Measurements from ENCODE around the gene ARL3.

Gene ARL3

GRCh38 chr10:102649797-102650654 lies 64.2 kb downstream of the ARL3 start:
- H3K4me3 ChIP-seq (ENCODE audit: low read depth, low read length), result no peak overlapping the region
- H3K79me2 ChIP-seq (ENCODE audit: control insufficient read depth, insufficient read depth, low read length, poor library complexity), result peaks cover 31% of the 10 kb centered on the region
- peak overlapping the region; percentile 74 for H3K18ac ChIP-seq (ENCODE audit: low read length)
- no peaks in the 10 kb centered on the region for H3K27me3 ChIP-seq (ENCODE audit: insufficient read depth, low read length)
- H2BK5ac ChIP-seq (ENCODE audit: low read depth, low read length, poor library complexity), result no peak overlapping the region
- no peak overlapping the region for H3K27ac ChIP-seq (ENCODE audit: low read depth, low read length)
- H4K12ac ChIP-seq (ENCODE audit: low read depth, low read length), result no peak overlapping the region
- WGBS (ENCODE audit: extremely low coverage, insufficient coverage, insufficient read length), result no CpG with 5 or more reads among the region's 12 CpGs
- H3K14ac ChIP-seq (ENCODE audit: low read length), result peak overlapping the region; percentile 34
- H2BK120ac ChIP-seq (ENCODE audit: insufficient read depth, low read length, poor library complexity), result no peak overlapping the region
- H3K79me1 ChIP-seq (ENCODE audit: low read length), result peaks cover 6% of the 10 kb centered on the region
- H4K8ac ChIP-seq (ENCODE audit: low read depth, low read length), result no peak overlapping the region
- peaks cover 20 to 44% of the 10 kb centered on the region in 2 experiments for H3K4me1 ChIP-seq (ENCODE audit: control insufficient read depth in 1 of 2, insufficient read depth in 2 of 2, low read length in 2 of 2)
- H2AK5ac ChIP-seq (ENCODE audit: low read length), result no peak overlapping the region
- no peak overlapping the region for H2BK12ac ChIP-seq (ENCODE audit: low read length)
- peak overlapping the region; percentile 13 for H2AFZ ChIP-seq (ENCODE audit: insufficient read depth, low read length, poor library complexity)
- H3K9ac ChIP-seq (ENCODE audit: low read length), result no peak overlapping the region
- no peak overlapping the region for H3K23ac ChIP-seq (ENCODE audit: low read length)
- peak overlapping the region; percentile 42 for H3K4ac ChIP-seq (ENCODE audit: low read depth, low read length)
- no peak overlapping the region for H4K91ac ChIP-seq (ENCODE audit: low read depth, low read length)
- H3K9me3 ChIP-seq (ENCODE audit: insufficient read depth, low read depth, low read length), result no peaks in the 10 kb centered on the region
- H3K4me2 ChIP-seq (ENCODE audit: low read length), result peak overlapping the region; percentile 8
- peaks cover 38 to 45% of the 10 kb centered on the region in 2 experiments for H3K36me3 ChIP-seq (ENCODE audit: control insufficient read depth in 1 of 2, insufficient read depth in 2 of 2, low read length in 2 of 2)
- no peak for DNase-seq

GRCh38 chr10:102648889-102649796 lies 65.1 kb downstream of the ARL3 start:
- H3K9me3 ChIP-seq (ENCODE audit: insufficient read depth, low read depth, low read length), result no peaks in the 10 kb centered on the region
- H3K14ac ChIP-seq (ENCODE audit: low read length), result peak overlapping the region; percentile 34
- H2AFZ ChIP-seq (ENCODE audit: insufficient read depth, low read length, poor library complexity), result peak overlapping the region; percentile 8
- H4K8ac ChIP-seq (ENCODE audit: low read depth, low read length), result no peak overlapping the region
- no peak overlapping the region for H3K23ac ChIP-seq (ENCODE audit: low read length)
- peaks cover 31 to 38% of the 10 kb centered on the region in 2 experiments for H3K36me3 ChIP-seq (ENCODE audit: control insufficient read depth in 1 of 2, insufficient read depth in 2 of 2, low read length in 2 of 2)
- no peak overlapping the region for H3K4me3 ChIP-seq (ENCODE audit: low read depth, low read length)
- H4K12ac ChIP-seq (ENCODE audit: low read depth, low read length), result no peak overlapping the region
- no peak overlapping the region for H3K9ac ChIP-seq (ENCODE audit: low read length)
- peak overlapping the region; percentile 29 for H3K4ac ChIP-seq (ENCODE audit: low read depth, low read length)
- H4K91ac ChIP-seq (ENCODE audit: low read depth, low read length), result no peak overlapping the region
- no peak overlapping the region for H2BK120ac ChIP-seq (ENCODE audit: insufficient read depth, low read length, poor library complexity)
- WGBS (ENCODE audit: extremely low coverage, insufficient coverage, insufficient read length), result no CpG with 5 or more reads among the region's 25 CpGs
- H3K18ac ChIP-seq (ENCODE audit: low read length), result peak overlapping the region; percentile 74
- no peak for DNase-seq
- H2BK5ac ChIP-seq (ENCODE audit: low read depth, low read length, poor library complexity), result no peak overlapping the region
- H2BK12ac ChIP-seq (ENCODE audit: low read length), result no peak overlapping the region
- H2AK5ac ChIP-seq (ENCODE audit: low read length), result no peak overlapping the region
- no peak overlapping the region for H3K27ac ChIP-seq (ENCODE audit: low read depth, low read length)
- peaks cover 10% of the 10 kb centered on the region for H3K79me1 ChIP-seq (ENCODE audit: low read length)
- H3K79me2 ChIP-seq (ENCODE audit: control insufficient read depth, insufficient read depth, low read length, poor library complexity), result peaks cover 40% of the 10 kb centered on the region
- H3K27me3 ChIP-seq (ENCODE audit: insufficient read depth, low read length), result no peaks in the 10 kb centered on the region
- peak overlapping the region; percentile 8 for H3K4me2 ChIP-seq (ENCODE audit: low read length)
- peaks cover 20 to 48% of the 10 kb centered on the region in 2 experiments for H3K4me1 ChIP-seq (ENCODE audit: control insufficient read depth in 1 of 2, insufficient read depth in 2 of 2, low read length in 2 of 2)

GRCh38 chr10:102648269-102648888 lies 65.8 kb downstream of the ARL3 start:
- Histone ChIP-seq H2AFZ (ENCODE audit: insufficient read depth, low read length, poor library complexity) (no peak overlapping the region), H3K14ac (ENCODE audit: low read length) (no peak overlapping the region), H3K18ac (ENCODE audit: low read length) (no peak overlapping the region), H3K4me2 (ENCODE audit: low read length) (no peak overlapping the region), H3K4me1 (ENCODE audit: control insufficient read depth in 1 of 2, insufficient read depth in 2 of 2, low read length in 2 of 2) (peaks cover 20 to 48% of the 10 kb centered on the region in 2 experiments), H3K4me3 (ENCODE audit: low read depth, low read length) (no peak overlapping the region), H3K9ac (ENCODE audit: low read length) (no peak overlapping the region), H3K79me1 (ENCODE audit: low read length) (peaks cover 16% of the 10 kb centered on the region), H4K12ac (ENCODE audit: low read depth, low read length) (no peak overlapping the region), H2BK12ac (ENCODE audit: low read length) (no peak overlapping the region), H4K8ac (ENCODE audit: low read depth, low read length) (no peak overlapping the region), H3K79me2 (ENCODE audit: control insufficient read depth, insufficient read depth, low read length, poor library complexity) (peaks cover 46% of the 10 kb centered on the region), H4K91ac (ENCODE audit: low read depth, low read length) (no peak overlapping the region), H3K23ac (ENCODE audit: low read length) (no peak overlapping the region), H2BK5ac (ENCODE audit: low read depth, low read length, poor library complexity) (no peak overlapping the region), H2AK5ac (ENCODE audit: low read length) (no peak overlapping the region), H3K9me3 (ENCODE audit: insufficient read depth, low read depth, low read length) (no peaks in the 10 kb centered on the region), H2BK120ac (ENCODE audit: insufficient read depth, low read length, poor library complexity) (no peak overlapping the region), H3K4ac (ENCODE audit: low read depth, low read length) (peak overlapping the region; percentile 62), H3K36me3 (ENCODE audit: control insufficient read depth in 1 of 2, insufficient read depth in 2 of 2, low read length in 2 of 2) (peaks cover 26 to 34% of the 10 kb centered on the region in 2 experiments), H3K27ac (ENCODE audit: low read depth, low read length) (no peak overlapping the region), H3K27me3 (ENCODE audit: insufficient read depth, low read length) (no peaks in the 10 kb centered on the region)
- whole genome bisulfite sequencing (ENCODE audit: extremely low coverage, insufficient coverage, insufficient read length), result no CpG with 5 or more reads among the region's 12 CpGs
- no peak for DNase-seq

All from trophoblast cell (in vitro differentiated cells and primary cell).